ENCODE data around the gene NTSR1.
A peak's percentile ranks its signal among the peaks of the same experiment; 100 is the strongest.

NTSR1 gene

GRCh38 chr20:62695448-62696414 is 12.9 kb upstream of the NTSR1 start:
- no peak for DNase-seq

GRCh38 chr20:62696434-62696957 is 12.1 kb upstream of the NTSR1 start:
- no peak for DNase-seq

GRCh38 chr20:62696989-62697388 is 11.6 kb upstream of the NTSR1 start:
- DNase-seq: no peak

- DNase-seq: no peak
These were observed 11.1 kb upstream of the NTSR1 start for GRCh38 chr20:62697468-62697912.

- no peak for DNase-seq
These were observed 10.4 kb upstream of the NTSR1 start for GRCh38 chr20:62698231-62698630.

- no peak for DNase-seq
These were observed 9.3 kb upstream of the NTSR1 start for GRCh38 chr20:62699296-62699695.

GRCh38 chr20:62699741-62700140 is 8.9 kb upstream of the NTSR1 start:
- no peak for DNase-seq

- no peak for DNase-seq
These were observed 8.2 kb upstream of the NTSR1 start for GRCh38 chr20:62700261-62700930.

GRCh38 chr20:62701161-62702012 is 7.2 kb upstream of the NTSR1 start:
- DNase-seq: no peak

GRCh38 chr20:62702013-62702300 is 6.7 kb upstream of the NTSR1 start:
- no peak for DNase-seq

- peak; percentile 31 for DNase-seq
These were observed 5.5 kb upstream of the NTSR1 start for GRCh38 chr20:62702895-62703852.

- DNase-seq: no peak
These were observed 4.8 kb upstream of the NTSR1 start for GRCh38 chr20:62703853-62704228.

- no peak for DNase-seq
These were observed 4.2 kb upstream of the NTSR1 start for GRCh38 chr20:62704341-62704948.

- no peak for DNase-seq
These were observed 3.0 kb upstream of the NTSR1 start for GRCh38 chr20:62705627-62706026.

- DNase-seq: no peak
These were observed 2.3 kb upstream of the NTSR1 start for GRCh38 chr20:62706344-62706743.

GRCh38 chr20:62706857-62707256 is 1.8 kb upstream of the NTSR1 start:
- no peak for DNase-seq

- no peak for DNase-seq
These were observed 1.2 kb upstream of the NTSR1 start for GRCh38 chr20:62707276-62707920.

- DNase-seq: peak; percentile 28
These were observed 615 bp upstream of the NTSR1 start for GRCh38 chr20:62707921-62708521.

GRCh38 chr20:62709537-62709905 is 885 bp downstream of the NTSR1 start:
- no peak for DNase-seq

GRCh38 chr20:62710221-62710885 is 1.7 kb downstream of the NTSR1 start:
- DNase-seq: no peak

All from activated naive CD4-positive, alpha-beta T cell treated with Interleukin-2 at 50 U/mL for 16 hours (primary cell).